Activated T-cell treated with anti-CD3 and anti-CD28 coated beads for 1 hour (primary cell): ENCODE results near the gene CHMP1A.

Source experiments
- DNase-seq: peaks from one replicate; pipeline ENCODE4 v3.0.0-alpha.2; 2020; ENCODE audit warnings: low read depth

The CHMP1A gene

DNA sequence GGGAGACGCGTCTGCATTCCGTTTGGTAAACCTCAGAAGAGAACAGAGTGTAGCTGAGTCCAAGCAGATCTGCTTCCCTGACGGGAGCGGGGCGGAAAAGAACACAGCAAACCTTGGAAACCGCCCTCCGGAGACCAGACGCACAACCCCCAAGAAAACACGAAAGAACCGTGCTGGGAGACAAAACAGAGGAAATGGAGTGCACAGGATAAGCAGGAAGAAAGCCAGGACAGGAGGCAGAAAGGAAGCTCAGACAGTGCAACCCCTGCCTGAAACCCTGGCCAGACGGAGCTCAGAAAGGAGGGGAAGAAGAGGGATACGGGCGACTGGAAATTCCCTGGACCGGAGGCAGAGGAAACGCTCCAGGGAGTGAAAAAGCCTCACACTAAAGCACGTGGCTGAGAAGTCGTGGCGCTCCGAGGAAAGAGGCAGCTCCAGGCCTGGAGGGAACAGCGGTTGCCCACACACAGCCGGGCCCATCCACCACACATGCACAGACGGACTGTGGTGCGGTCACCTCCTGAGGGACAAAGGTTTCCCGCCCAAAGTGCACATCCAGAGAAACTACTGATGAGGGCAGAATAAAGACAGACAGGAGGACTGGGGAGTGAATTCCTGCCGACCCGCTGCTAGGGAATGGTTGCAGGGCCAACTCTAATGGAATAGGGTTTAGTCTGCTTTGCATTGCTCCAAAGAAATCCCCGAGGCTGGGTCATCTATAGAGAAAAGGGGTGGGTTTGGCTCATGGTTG is 33.8 kb downstream of the CHMP1A start:
- no peak for DNase-seq

DNA sequence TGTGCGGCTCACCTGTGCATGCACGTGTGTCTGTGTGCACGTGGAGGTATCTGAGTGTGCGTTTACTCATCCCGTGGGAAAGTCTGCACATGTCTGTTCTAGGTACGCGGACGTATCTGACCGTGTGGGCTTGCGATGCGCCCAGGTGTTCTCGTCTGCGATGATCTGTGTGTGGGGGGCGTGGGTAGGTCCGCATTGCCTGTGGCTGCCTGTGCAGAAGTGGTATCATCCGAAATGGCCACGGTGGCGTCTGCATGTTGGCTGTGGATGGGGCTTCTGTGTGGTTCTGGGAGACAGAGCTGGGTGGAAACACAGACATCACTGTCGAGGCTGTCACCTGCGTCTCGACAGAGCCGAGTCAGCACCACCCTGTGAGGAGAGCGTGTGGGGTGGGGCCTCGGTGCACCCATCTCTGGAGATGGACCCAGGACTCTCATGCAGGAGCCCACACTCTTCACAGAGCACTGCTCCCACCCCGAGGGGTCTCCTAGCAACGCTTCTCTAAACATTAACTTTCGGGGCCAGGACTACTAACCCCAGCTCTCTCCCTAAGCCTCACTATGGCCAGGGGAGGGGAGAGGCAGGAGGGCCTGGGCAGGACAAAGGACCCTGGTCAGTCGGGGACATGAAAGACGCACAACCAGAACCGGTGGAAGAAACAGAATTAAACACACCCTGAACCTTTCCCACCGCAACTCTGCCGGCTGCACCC is 35.7 kb downstream of the CHMP1A start:
- no peak for DNase-seq

DNA sequence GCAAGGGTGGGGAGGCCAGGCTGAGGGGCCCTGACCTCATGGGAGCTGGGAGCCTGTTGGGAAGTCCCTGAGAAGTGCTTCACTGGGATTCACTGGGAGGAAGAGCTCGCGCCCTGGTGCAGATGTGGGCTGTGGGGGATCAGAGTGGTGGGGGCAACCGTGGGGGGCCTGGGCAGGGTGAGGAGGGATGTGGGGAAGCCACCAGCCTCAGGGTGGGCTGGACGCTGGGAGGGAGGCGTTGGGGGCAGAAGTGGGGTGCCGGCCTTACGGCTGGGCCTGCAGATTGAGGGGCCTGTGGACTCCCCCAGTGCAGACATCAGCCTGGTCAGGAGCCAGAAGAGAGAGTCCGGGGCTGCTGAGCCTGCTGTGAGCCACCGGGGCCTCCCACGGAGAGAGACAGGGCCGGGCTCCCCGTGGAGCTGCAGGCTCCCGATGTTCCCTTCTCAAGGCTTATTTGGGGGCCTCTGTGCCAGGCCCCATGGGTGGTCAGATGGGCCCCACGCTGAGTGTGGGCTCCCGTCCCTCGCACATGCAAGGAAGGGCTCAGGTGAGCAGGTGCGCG is 36.3 kb downstream of the CHMP1A start:
- no peak for DNase-seq

DNA sequence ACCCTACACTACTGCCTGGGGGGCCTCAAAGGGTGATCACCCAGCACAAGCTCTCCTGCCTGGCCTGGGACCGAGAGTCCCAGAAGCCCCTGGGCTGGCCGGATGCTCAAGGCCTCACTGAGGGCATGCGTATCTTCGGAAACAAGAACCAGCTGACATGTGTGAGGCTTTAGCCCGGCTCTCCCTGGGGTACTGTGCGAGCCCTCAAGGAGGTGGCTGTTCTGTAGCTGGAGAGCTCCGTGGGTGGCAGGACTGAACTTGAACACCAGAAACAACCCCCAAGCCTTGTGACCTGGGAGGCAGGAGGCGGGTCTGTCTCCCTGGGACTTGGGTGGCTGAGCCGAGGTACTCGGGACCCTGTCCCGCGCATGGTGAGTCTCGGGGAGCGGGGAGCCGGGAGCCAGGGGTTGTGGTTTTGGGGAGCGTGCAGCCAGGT is 37.1 kb downstream of the CHMP1A start:
- no peak for DNase-seq

DNA sequence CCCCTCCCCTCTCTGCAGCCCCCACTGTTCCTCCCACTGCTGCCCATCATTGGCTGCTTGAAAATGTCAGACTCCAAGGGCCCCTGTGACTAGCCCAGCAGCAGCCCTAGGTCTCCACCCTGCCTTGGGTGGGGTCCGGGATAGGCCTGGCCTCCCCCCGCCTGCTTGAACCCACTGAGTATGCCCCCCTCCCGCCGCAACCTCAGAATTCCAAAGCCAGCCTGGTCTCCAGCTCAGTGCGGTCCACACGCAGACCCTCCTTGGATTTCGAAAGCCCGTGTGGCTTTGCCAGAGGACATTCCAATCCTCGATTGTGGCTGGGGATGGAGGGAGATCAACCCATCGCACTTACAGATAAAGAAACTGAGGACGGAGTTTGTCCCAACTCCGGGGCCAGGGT is 37.7 kb downstream of the CHMP1A start:
- no peak for DNase-seq

DNA sequence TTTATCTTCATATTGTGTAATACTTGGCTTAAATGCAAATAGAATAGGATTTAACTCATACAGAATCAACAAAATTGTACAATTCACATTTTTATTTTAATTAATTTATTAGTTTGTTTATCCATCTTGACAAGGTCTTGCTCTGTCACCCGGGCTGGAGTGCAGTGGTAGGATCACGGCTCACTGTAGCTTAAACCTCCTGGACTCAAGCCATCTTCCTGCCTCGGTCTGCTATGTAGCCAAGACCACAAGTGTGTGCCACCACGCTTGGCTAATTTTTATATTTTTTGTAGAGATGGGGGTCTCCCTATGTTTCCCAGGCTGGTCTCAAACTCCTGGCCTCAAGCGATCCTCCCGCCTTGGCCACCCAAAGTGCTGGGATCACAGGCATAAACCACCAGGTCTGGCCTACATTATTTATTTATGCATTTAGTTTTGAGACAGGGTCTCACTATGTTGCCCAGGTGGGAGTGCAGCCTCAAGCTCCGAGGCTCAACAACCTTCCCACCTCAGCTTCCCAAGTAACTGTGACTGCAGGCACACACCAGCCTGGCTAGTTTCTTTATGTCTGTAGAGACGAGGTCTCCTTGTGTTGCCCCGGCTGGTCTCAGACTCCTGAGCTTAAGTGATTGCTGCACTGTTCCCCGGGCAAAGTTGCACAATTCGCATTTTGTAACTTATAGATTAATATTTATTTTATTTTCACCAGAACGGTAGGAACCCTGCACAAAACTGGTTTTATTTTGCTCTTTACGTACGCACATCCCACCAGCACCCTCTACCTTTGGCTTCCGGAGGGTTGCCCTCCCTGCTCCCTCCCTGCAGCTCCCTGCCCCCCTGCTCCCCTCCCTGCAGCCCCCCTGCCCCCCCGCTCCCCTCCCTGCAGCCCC is 39.2 kb downstream of the CHMP1A start:
- DNase-seq = no peak

DNA sequence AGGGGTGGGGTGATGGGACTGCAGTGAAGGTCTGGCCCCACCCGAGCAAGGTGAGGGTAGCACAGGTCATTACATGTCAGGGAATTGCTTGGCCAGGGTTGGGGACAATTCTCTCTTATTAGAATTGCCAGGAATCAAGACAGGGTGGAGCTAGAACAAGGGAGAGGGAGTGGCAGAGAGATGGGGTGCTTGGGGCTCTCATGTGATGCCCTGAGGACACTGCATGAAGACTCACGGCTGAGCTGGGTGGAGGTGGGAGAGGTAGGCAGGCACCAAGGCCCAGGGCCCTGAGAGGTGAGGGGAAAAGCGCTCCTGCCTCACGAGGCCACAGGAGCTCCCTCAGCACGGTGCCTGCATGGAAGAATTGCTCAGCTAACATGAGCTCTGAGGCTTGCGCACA is 40.5 kb downstream of the CHMP1A start:
- DNase-seq = no peak

DNA sequence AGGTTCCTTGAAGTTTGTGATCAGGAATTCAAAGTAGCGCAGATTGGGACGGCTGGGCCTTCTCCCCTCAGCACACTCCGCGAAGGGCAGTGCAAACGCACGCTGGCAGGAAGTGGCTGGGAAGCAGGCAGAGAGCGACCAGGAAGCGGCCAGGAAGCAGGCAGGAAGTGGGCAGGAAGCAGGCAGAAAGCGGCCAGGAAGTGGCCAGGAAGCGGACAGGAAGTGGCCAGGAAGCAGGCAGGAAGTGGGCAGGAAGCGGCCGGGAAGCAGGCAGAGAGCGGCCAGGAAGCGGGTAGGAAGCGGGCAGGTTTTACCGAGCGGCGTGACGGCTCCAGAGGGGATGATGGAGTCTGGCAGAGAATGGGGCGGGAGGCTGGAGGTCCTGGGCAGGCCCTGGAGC is 40.9 kb downstream of the CHMP1A start:
- no peak for DNase-seq

DNA sequence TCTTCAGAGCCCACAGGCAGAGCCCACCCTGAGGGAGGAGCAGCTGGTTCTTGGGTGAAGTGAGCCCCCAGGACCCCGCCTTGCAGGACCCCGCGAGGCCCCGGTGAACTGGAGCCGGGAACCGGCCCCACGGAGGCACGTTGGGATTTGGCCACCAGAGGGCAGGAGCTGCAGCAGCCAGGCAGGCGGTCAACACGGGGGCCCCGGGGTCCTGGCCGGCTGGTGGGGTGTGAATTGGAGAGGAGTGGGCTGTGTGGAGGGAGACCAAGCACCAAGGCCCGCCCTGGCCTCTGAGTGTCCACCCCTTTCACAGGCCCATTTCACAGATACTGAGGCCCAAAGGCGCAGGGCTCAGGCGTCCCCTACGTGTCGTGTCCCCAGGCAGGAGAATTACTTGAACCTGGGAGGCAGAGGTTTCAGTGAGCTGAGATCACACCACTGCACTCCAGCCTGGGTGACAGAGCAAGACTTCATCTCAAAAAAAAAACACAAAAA is 41.9 kb downstream of the CHMP1A start:
- no peak for DNase-seq

DNA sequence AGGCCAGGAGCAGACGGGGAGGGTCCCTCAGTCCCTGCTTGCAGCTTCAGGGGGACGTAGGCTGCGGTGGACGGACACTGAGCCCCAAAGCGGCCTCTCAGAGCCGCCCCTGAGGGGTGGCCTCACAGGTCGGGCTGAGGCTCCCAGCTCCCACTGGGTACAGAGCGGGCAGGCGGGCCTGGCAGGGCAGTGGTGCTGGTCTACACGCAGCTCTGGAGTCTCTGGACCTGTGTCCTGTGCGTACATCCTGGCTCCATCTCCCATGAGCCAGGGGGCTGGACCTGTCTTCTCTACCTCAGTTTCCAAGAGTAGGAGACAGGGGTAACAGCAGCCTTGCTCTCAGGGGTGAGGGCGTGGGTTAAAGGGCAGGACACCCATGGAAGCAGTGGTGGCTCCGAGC is 42.3 kb downstream of the CHMP1A start:
- DNase-seq = no peak

DNA sequence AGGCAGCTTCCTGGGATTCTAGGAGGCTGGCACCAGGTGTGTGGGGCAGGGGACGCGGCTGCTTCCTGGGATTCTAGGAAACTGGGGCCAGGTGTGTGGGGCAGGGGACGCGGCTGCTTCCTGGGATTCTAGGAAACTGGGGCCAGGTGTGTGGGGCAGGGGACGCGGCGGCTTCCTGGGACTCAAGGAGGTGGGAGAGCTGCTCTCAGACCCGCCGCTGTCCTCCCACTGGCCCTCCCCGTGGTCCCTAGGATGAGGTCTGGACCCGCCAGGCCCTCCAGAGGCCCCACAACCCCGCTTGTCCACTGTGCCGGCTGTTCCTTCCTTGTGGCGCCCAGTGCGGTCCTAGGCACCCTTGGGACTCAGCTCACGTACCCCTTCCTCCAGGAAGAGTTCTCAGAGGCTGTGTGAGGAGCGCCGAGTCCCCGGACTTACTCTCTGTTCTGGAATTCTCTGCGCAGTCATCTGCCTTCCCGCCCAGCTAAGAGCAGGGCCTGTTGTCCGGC is 43.5 kb downstream of the CHMP1A start:
- no peak for DNase-seq

DNA sequence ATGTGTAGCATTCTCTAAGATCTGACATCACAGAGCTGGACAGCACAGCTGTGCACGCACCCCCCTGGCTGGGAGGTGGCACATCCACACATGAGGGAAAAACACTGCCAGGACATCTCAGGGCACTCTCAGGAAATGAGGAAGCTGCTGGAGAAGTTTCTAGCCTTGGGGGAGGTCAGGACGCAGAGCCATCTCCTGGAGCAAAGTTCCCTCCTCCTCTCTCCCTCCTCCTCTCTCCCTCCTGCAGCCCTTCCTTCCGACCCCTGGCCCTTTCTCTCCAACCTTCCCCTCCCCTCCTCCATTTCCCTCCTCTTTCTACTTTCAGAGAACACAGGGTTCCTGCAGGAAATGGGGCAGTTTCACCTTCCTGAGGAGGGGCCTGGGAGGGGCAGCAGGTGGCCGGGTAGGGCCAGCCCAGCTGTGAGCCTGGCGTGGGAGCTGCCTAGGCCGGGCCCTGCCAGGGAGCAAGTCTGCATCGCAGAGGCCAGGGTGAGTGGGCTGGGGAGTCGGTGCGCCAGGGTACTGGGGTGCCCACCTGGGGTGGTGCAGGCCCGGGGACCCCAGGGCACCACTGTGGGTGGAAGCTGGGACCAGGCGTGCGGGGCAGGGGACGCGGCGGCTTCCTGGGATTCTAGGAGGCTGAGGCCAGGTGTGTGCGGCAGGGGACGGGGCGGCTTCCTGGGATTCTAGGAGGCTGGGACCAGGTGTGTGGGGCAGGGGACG is 44.1 kb downstream of the CHMP1A start, which contains the start of gene DPEP1:
Gene DPEP1 (plus strand): TSS at position 412 of the 723 bp plus-strand sequence. CDS start 16,769 bp downstream, outside the sequence.
- no peak for DNase-seq

DNA sequence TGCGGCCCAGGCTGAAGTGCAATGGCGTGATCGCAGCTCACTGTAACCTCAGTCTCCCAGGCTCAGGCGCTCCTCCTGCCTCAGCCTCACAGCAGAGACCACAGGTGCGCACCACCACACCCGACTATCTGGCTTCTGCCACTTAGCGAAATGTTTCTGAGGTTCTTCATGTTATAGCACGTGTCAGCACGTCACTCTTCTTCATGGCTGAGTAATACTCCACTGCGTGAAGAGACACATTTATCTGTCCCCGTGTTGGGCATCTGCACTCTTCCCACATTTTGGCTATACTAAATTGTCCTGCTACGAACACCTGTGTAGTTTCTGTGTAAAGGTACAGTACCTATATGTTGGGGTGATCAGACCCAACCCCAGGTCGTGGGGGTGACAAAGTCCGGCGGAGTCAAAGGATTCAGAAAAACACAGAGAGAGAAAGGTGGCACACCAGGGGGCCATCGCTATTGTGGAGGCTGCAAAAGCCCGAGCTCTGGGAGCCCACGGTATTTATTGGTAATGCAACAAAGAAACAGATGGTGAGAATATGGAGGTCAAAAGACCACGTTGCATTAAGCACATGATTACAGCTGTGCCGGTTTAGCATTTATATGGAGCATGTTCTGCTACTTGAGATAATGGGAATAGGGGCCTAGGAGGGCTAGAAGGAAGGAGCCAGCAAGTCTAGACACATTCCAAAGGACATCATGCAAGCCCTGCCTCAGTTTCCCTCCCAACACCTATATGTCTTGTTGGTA is 44.9 kb downstream of the CHMP1A start:
- DNase-seq = no peak

DNA sequence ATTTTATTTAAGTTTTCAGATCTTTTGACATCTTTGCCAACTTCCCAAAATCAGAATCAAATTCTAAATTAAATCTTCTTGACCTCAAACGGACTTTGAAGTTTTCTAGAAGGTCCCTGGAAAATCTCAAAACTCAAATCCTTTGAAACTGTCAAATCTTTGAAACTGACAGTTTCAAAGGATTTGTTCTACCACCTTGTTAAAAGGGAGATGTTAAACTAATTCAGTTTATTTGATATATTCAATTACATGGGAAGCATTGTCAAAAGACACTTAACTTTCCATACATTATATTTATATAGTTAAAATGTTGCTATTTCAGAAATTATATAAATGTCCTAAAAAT is 47.4 kb downstream of the CHMP1A start:
- DNase-seq = no peak

DNA sequence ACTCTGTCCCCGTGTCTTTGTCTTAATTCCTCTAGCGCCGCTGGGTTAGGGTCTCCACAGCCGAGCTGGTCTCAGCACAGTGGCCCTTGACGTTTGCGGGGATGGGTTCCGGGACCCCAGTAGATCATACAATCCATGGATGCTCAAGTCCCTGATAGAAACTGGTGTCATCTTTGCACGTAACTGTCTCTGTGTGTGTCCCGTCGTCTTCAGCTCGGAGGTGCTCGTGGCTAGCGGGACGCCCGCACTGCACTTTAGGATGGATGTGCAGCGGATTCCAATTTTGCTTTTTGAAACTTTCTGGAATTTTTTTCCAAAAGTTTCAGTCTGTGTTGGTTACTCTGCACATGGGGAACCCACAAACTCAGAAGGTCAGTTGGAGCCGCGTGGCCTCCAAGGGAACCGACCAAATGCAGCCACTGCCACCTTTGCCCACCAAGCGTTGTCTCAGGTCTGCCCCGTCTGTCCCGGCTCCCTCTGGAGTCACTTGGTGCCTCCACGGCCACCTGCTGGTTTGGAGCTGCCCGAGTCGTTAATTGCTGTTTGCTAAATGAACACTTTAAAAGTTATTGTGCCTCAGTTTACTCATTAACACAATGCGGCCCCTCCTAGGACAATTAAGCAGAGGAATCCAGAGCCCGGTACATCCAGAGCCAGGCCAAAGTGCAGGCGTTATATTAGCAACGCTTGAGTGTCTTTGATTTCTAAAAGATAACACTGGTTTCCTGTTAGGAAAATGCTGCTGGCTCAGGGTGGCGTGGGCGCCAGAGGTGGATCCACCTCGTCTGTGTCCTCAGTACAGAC is 49.4 kb downstream of the CHMP1A start:
- DNase-seq = no peak

DNA sequence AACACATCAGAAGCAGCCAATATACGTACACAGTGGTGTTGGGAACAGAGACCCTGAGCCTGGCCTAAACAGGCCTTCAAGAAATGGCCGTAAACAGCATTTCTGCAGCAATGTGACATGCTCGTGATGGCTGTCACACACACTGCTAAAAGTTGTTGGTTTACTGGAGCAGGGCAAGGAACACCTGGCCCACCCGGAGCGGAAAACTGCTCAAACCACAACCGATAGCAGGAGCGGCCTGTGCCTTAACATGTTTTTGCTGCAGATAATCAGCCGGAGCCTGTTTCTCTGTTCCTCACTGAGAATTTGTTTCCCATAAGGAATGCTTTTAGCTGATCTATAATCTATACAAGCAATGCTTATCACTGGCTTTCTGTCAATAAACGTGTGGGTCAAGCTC is 50.1 kb downstream of the CHMP1A start:
- no peak for DNase-seq

DNA sequence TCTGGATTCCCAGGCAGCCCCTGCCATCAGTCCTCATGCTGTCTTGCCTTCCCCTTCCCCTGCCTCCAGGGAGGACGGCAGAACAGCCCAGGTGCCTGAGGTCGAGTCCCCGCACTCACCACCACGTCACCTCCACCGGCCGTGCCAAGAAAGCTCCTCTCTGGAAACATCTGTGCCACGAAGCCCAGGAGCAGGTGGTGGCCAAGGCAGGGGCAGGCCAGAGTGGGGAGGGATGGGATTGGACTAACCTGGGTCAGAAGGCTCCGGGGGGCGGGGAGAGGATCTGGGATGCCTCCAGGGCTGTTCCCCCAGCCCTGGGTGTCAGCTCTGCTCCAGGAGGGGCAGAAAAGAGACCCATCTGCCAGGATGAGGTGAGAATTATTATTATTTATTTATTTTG is 51.5 kb downstream of the CHMP1A start:
- no peak for DNase-seq

DNA sequence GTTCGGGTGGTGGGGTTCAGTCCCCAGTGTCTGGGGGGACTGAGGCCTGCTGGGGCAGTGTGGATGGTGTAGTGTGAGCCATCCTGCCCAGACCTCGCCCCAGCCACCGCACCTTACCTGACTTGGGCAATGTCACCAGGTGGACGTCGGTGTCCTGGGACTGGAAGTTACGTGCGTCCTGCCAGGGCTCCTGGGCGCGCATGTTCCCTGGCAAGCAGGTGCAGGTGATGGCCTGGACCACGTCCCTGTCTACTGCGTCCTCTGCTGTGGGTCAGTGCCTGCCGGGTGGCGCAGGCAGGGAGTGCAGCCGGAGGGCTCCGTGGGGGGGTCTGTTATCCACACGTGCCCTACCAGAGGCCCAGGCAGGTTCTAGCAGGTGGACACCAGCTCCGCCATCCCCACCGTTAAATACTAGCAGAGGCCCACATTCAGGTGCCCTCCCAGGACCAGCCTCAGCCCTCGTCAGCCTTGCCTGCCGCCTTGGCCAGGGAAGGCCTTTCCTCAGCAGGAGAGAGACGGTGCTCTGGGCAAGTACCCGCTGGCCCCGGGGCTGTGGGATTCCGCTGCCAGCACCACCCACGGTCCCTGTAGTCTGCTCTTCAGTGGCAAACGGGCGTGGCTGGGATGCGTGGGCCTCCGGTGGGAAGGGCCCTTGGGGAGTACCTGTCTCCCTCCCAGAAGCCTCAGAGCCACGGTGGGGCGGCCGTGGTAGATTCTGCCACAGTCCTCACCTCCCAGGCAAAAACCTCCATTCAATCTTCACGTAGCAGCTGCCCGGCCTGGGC is 52.1 kb downstream of the CHMP1A start:
- DNase-seq = no peak

DNA sequence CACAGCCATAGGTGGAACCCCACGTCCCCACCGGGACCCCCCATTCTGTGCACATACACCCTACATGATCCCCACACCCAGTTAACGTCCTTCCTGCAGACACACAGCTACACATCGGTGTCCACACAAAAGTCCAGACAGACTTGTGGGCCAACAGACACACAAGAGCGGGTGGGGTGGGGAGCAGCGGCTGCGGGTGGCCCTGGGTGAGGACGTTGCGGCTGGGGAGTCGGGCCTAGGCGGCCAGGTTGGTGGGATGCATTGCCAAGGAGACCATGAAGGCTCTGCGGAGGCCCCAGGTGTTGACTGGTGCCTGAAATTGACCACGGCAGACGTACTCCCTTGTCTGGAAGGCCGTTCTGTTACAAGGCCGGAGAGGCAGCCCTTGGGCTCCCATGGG is 52.7 kb downstream of the CHMP1A start:
- no peak for DNase-seq
